Caco-2 (cell line): Measurements from ENCODE around the gene TNNT1. TPM values are rescaled to one million over a fixed set of nuclear protein-coding genes. Genes with fewer than 3 reads are reported as not detected.

Experiments
- BruUV-seq: library from RNA; stranded (reverse); fragments of 400-500 nt; replicated peaks from 2 replicates; lab custom pipeline; 2021; lab: Mats Ljungman, UMichigan
- CTCF ChIA-PET: fragments of 300-600 bp; sonication (Branson Sonifier 250); formaldehyde crosslinking; loops from one replicate; lab custom pipeline; 2022; ENCODE audit warnings: antibody characterized with exemption; lab: Charles Lee
- POLR2A ChIA-PET: fragments of 300-600 bp; sonication (Branson Sonifier 250); formaldehyde crosslinking; loops from one replicate; lab custom pipeline; 2022; ENCODE audit warnings: antibody characterized with exemption; lab: Charles Lee
- DNase-seq, 2 experiments: peaks; one replicate each; pipeline versions ENCODE4 v3.0.0 to v3.0.0-alpha.2; 2020 to 2022
- H3K27me3 ChIP-seq: replicated peaks from 2 replicates; pipeline ENCODE4 v1.6.0; 2011; ENCODE audit warnings: low read length; ENCODE audit not compliant: control insufficient read depth, insufficient read depth
- H3K36me3 ChIP-seq: 2 replicates; pipeline ENCODE4 v1.5.1; 2011; ENCODE audit warnings: low read length; ENCODE audit not compliant: control insufficient read depth, insufficient read depth
- H3K4me1 ChIP-seq: fragments of 250-450 bp; sonication (Bioruptor Pico); 2 replicates; pipeline ENCODE4 v1.5.1; 2020; ENCODE audit warnings: mild to moderate bottlenecking
- H3K4me3 ChIP-seq: 2 replicates; pipeline ENCODE4 v1.5.1; 2011; ENCODE audit warnings: low read depth, mild to moderate bottlenecking, control low read depth, low read length
- H3K9me3 ChIP-seq: fragments of 250-450 bp; sonication (Bioruptor Pico); 2 replicates; pipeline ENCODE4 v1.5.1; 2020; ENCODE audit warnings: mild to moderate bottlenecking, moderate library complexity
- H3K27ac Mint-ChIP-seq: one replicate; pipeline ENCODE4 v1.8.0; 2022; ENCODE audit warnings: mixed read lengths; ENCODE audit not compliant: unreplicated experiment
- H3K27me3 Mint-ChIP-seq: one replicate; pipeline ENCODE4 v1.8.0; 2022; ENCODE audit warnings: mixed read lengths; ENCODE audit not compliant: insufficient read depth, unreplicated experiment
- H3K36me3 Mint-ChIP-seq: one replicate; pipeline ENCODE4 v1.8.0; 2022; ENCODE audit warnings: mild to moderate bottlenecking, mixed read lengths; ENCODE audit not compliant: insufficient read depth, unreplicated experiment
- H3K4me1 Mint-ChIP-seq: one replicate; pipeline ENCODE4 v1.8.0; 2022; ENCODE audit warnings: low read depth, mixed read lengths; ENCODE audit not compliant: unreplicated experiment
- H3K4me3 Mint-ChIP-seq: one replicate; pipeline ENCODE4 v1.8.0; 2022; ENCODE audit warnings: mild to moderate bottlenecking, moderate library complexity, mixed read lengths; ENCODE audit not compliant: unreplicated experiment
- H3K9me3 Mint-ChIP-seq: one replicate; pipeline ENCODE4 v1.8.0; 2022; ENCODE audit warnings: mixed read lengths; ENCODE audit not compliant: unreplicated experiment
- CTCF ChIP-seq, 2 experiments: fragments of 200-600 bp in 1 of 2; IDR thresholded peaks; 1 replicate in 1 of 2; 2 replicates in 1 of 2; pipeline versions ENCODE4 v1.5.1 to v1.8.0; 2011 to 2022; ENCODE audit warnings: antibody characterized with exemption in 1 of 2, control low read depth in 1 of 2, inconsistent platforms in 1 of 2, low read depth in 1 of 2, low read length in 1 of 2, mild to moderate bottlenecking in 1 of 2, moderate library complexity in 1 of 2; ENCODE audit not compliant: insufficient read depth in 1 of 2, severe bottlenecking in 1 of 2, unreplicated experiment in 1 of 2
- intact Hi-C: fragments of 100-400 bp; cut with micrococcal nuclease; formaldehyde crosslinking; loops from one replicate; pipeline ENCODE4 v1.10.0; 2022; ENCODE audit not compliant: unreplicated experiment
- total RNA-seq: library from RNA; stranded (reverse); gene quantifications from 2 replicates; pipeline ENCODE4 v1.2.3, GENCODE V29; 2022

TNNT1 gene
- total RNA-seq, 1 experiment from 2014 or later = 18.0 TPM

- POLR2A ChIA-PET = interaction anchor here (0.5 to 0.6 kb wide), 2 partner anchors 104 to 538 kb away, joined by 3 read pairs; no protein-coding TSS in a partner anchor
These were observed 32.7 kb downstream of the TNNT1 start for GRCh38 chr19:55116232-55116858.

GRCh38 chr19:55115446-55116065, 33.5 kb downstream of the TNNT1 start:
- peaks cover 15% of the 10 kb centered on the region; the same call in 1 of the 2 replicates for H3K4me1 ChIP-seq
- ChIA-PET CTCF (no interaction called here), POLR2A (interaction anchor here (0.7 kb wide), 1 partner anchor 388 kb away, joined by 3 read pairs; no protein-coding TSS in a partner anchor)
- Mint-ChIP-seq H3K4me1 (peaks cover 18% of the 10 kb centered on the region), H3K9me3 (no peaks in the 10 kb centered on the region), H3K4me3 (peak overlapping the region; percentile 90), H3K27ac (peak overlapping the region; percentile 82), H3K27me3 (no peaks in the 10 kb centered on the region), H3K36me3 (peaks cover 27% of the 10 kb centered on the region)
- TF ChIP-seq CTCF (IDR thresholded peaks at IDR 0.05; ENCODE audit: insufficient read depth in 1 of 2, low read depth in 1 of 2, low read length in 1 of 2, severe bottlenecking in 1 of 2, unreplicated experiment in 1 of 2) = no peak
- H3K4me3 ChIP-seq = peak overlapping the region; percentile 88
- TSS peak; percentile 28 for BruUV-seq
- H3K27me3 ChIP-seq = no peaks in the 10 kb centered on the region
- H3K9me3 ChIP-seq = no peaks in the 10 kb centered on the region
- no peaks in the 10 kb centered on the region; the same call in 1 of the 2 replicates for H3K36me3 ChIP-seq
- intact Hi-C loops = loop anchor here (2.0 kb wide), 1 partner anchor 51 kb away; the partner anchor contains the start of gene DNAAF3
- no peak for DNase-seq

More at GRCh38 chr19:55116232-55116858, 32.7 kb downstream of the TNNT1 start:
- CTCF ChIA-PET = interaction anchor here (1.1 kb wide), 1 partner anchor 30 kb away, joined by 5 read pairs; no protein-coding TSS in a partner anchor
- Histone ChIP-seq H3K4me1 (peaks cover 17% of the 10 kb centered on the region; the same call in 1 of the 2 replicates), H3K36me3 (no peaks in the 10 kb centered on the region; the same call in 1 of the 2 replicates), H3K27me3 (no peaks in the 10 kb centered on the region), H3K4me3 (peak overlapping the region; percentile 88), H3K9me3 (no peaks in the 10 kb centered on the region)
- Mint-ChIP-seq H3K36me3 (peaks cover 20% of the 10 kb centered on the region), H3K4me3 (peak overlapping the region; percentile 90), H3K9me3 (no peaks in the 10 kb centered on the region), H3K4me1 (peaks cover 18% of the 10 kb centered on the region), H3K27ac (peak overlapping the region; percentile 82), H3K27me3 (no peaks in the 10 kb centered on the region)
- intact Hi-C loops = loop anchor here (2.0 kb wide), 1 partner anchor 50 kb away; the partner anchor contains the start of gene DNAAF3
- TF ChIP-seq CTCF (IDR thresholded peaks at IDR 0.05; ENCODE audit: insufficient read depth in 1 of 2, low read depth in 1 of 2, low read length in 1 of 2, severe bottlenecking in 1 of 2, unreplicated experiment in 1 of 2) = no peak
- peak in 1 of 2 experiments; percentile 35 for DNase-seq
- BruUV-seq = no TSS peak

- peak overlapping the region; percentile 90 for H3K4me3 Mint-ChIP-seq
These were observed 34.4 kb downstream of the TNNT1 start for GRCh38 chr19:55114566-55115145.

More at GRCh38 chr19:55114566-55115145, 34.4 kb downstream of the TNNT1 start:
- TF ChIP-seq CTCF (IDR thresholded peaks at IDR 0.05; ENCODE audit: insufficient read depth in 1 of 2, low read depth in 1 of 2, low read length in 1 of 2, severe bottlenecking in 1 of 2, unreplicated experiment in 1 of 2) = no peak
- peaks cover 18% of the 10 kb centered on the region for H3K4me1 Mint-ChIP-seq
- intact Hi-C loops = no loop called here
- no peak overlapping the region for H3K4me3 ChIP-seq
- no TSS peak for BruUV-seq
- CTCF ChIA-PET = no interaction called here
- peaks cover 32% of the 10 kb centered on the region for H3K36me3 Mint-ChIP-seq
- H3K4me1 ChIP-seq = peaks cover 11% of the 10 kb centered on the region; the same call in 1 of the 2 replicates
- H3K9me3 ChIP-seq = no peaks in the 10 kb centered on the region
- H3K36me3 ChIP-seq = no peaks in the 10 kb centered on the region; the same call in 1 of the 2 replicates
- DNase-seq = no peak
- POLR2A ChIA-PET = interaction anchor here (0.6 kb wide), 1 partner anchor 102 kb away, joined by 3 read pairs; no protein-coding TSS in a partner anchor
- no peaks in the 10 kb centered on the region for H3K27me3 Mint-ChIP-seq
- peak overlapping the region; percentile 40 for H3K27ac Mint-ChIP-seq
- H3K9me3 Mint-ChIP-seq = no peaks in the 10 kb centered on the region
- H3K27me3 ChIP-seq = no peaks in the 10 kb centered on the region
